Neuronal stem cell (in vitro differentiated cells): Measurements from ENCODE around the gene DEXI.

Experiments used
- DNase-seq: peaks from one replicate; pipeline ENCODE4 v3.0.0-alpha.2; 2013; ENCODE audit warnings: low spot score
- H2AFZ ChIP-seq: one replicate; pipeline ENCODE4 v1.6.1; 2013; ENCODE audit warnings: mild to moderate bottlenecking, low read length, inconsistent platforms
- H2AK5ac ChIP-seq: 2 replicates; pipeline ENCODE4 v1.6.1; 2013; ENCODE audit warnings: low read depth, mild to moderate bottlenecking, inconsistent platforms, low read length, moderate library complexity, mixed read lengths
- H2BK120ac ChIP-seq: 2 replicates; pipeline ENCODE4 v1.6.1; 2013; ENCODE audit warnings: low read depth, mild to moderate bottlenecking, inconsistent platforms, low read length, moderate library complexity, mixed read lengths
- H2BK12ac ChIP-seq: one replicate; pipeline ENCODE4 v1.6.1; 2013; ENCODE audit warnings: low read length, inconsistent platforms
- H2BK15ac ChIP-seq: 2 replicates; pipeline ENCODE4 v1.6.1; 2013; ENCODE audit warnings: mild to moderate bottlenecking, low read length, inconsistent platforms, mixed read lengths
- H2BK5ac ChIP-seq: one replicate; pipeline ENCODE4 v1.6.1; 2013; ENCODE audit warnings: inconsistent platforms, mild to moderate bottlenecking, low read length, moderate library complexity
- H3K14ac ChIP-seq: one replicate; pipeline ENCODE4 v1.6.1; 2013; ENCODE audit warnings: low read length, inconsistent platforms
- H3K18ac ChIP-seq: 2 replicates; pipeline ENCODE4 v1.6.1; 2013; ENCODE audit warnings: low read length, inconsistent platforms
- H3K23ac ChIP-seq: 2 replicates; pipeline ENCODE4 v1.6.1; 2013; ENCODE audit warnings: low read depth, mild to moderate bottlenecking, mixed read lengths, low read length, inconsistent platforms; ENCODE audit not compliant: poor library complexity
- H3K27ac ChIP-seq: replicated peaks from 3 replicates; pipeline ENCODE4 v1.5.1; 2013; ENCODE audit warnings: low read length, inconsistent platforms
- H3K27me3 ChIP-seq, 3 experiments: 2 replicates each; pipeline ENCODE4 v1.6.1; 2013; ENCODE audit warnings: low read length in 3 of 3, mild to moderate bottlenecking in 2 of 3, inconsistent platforms in 1 of 3, low read depth in 1 of 3, mixed read lengths in 1 of 3, moderate library complexity in 1 of 3; ENCODE audit not compliant: control insufficient read depth in 3 of 3, insufficient read depth in 3 of 3
- H3K36me3 ChIP-seq, 2 donors: replicated peaks in 1 of 2; 2 replicates each; pipeline ENCODE4 v1.6.1; 2013; ENCODE audit warnings: low read length in 2 of 2; ENCODE audit not compliant: control insufficient read depth in 2 of 2, insufficient read depth in 2 of 2
- H3K4ac ChIP-seq: 2 replicates; pipeline ENCODE4 v1.6.1; 2013; ENCODE audit warnings: inconsistent platforms, mild to moderate bottlenecking, low read length, moderate library complexity
- H3K4me1 ChIP-seq, 2 donors: 1 replicate in 1 of 2; 2 replicates in 1 of 2; pipeline ENCODE4 v1.6.1; 2013; ENCODE audit warnings: low read length in 2 of 2, low read depth in 1 of 2; ENCODE audit not compliant: control insufficient read depth in 2 of 2, insufficient read depth in 1 of 2
- H3K4me2 ChIP-seq: one replicate; pipeline ENCODE4 v1.6.1; 2013; ENCODE audit warnings: mild to moderate bottlenecking, low read length, inconsistent platforms; ENCODE audit not compliant: insufficient read depth, poor library complexity, severe bottlenecking
- H3K4me3 ChIP-seq, 2 donors: 2 replicates each; pipeline ENCODE4 v1.5.1; 2013; ENCODE audit warnings: low read length in 2 of 2, mild to moderate bottlenecking in 2 of 2, inconsistent platforms in 1 of 2, moderate library complexity in 1 of 2
- H3K79me1 ChIP-seq: one replicate; pipeline ENCODE4 v1.6.1; 2013; ENCODE audit warnings: low read depth, mild to moderate bottlenecking, inconsistent platforms, low read length, moderate library complexity
- H3K9ac ChIP-seq: one replicate; pipeline ENCODE4 v1.6.1; 2013; ENCODE audit warnings: mild to moderate bottlenecking, low read depth, low read length, inconsistent platforms; ENCODE audit not compliant: poor library complexity
- H3K9me3 ChIP-seq, 2 donors: replicated peaks in 1 of 2; 2 replicates each; pipeline versions ENCODE3 to v1.6.1; 2013; ENCODE audit warnings: low read length in 2 of 2, mild to moderate bottlenecking in 2 of 2, inconsistent platforms in 1 of 2, low read depth in 1 of 2, mixed read lengths in 1 of 2, moderate library complexity in 1 of 2; ENCODE audit not compliant: control insufficient read depth in 2 of 2, insufficient read depth in 1 of 2
- H4K8ac ChIP-seq: one replicate; pipeline ENCODE4 v1.6.1; 2013; ENCODE audit warnings: low read depth, mild to moderate bottlenecking, inconsistent platforms, low read length, moderate library complexity
- H4K91ac ChIP-seq: one replicate; pipeline ENCODE4 v1.6.1; 2013; ENCODE audit warnings: low read length, low read depth, mild to moderate bottlenecking, inconsistent platforms; ENCODE audit not compliant: poor library complexity
- WGBS, 2 donors: extraction: QIAGEN DNeasy Blood & Tissue Kit; methylation state at CpG; one replicate each; pipeline ENCODE4 v1.1.7; 2013; ENCODE audit warnings: missing lambda C conversion rate in 2 of 2, mixed read lengths in 1 of 2; ENCODE audit not compliant: insufficient read length in 2 of 2, insufficient replicate concordance in 1 of 2; ENCODE audit errors: extremely low coverage in 2 of 2; 5-methylcytosine and 5-hydroxymethylcytosine counted together

Gene DEXI

DNA sequence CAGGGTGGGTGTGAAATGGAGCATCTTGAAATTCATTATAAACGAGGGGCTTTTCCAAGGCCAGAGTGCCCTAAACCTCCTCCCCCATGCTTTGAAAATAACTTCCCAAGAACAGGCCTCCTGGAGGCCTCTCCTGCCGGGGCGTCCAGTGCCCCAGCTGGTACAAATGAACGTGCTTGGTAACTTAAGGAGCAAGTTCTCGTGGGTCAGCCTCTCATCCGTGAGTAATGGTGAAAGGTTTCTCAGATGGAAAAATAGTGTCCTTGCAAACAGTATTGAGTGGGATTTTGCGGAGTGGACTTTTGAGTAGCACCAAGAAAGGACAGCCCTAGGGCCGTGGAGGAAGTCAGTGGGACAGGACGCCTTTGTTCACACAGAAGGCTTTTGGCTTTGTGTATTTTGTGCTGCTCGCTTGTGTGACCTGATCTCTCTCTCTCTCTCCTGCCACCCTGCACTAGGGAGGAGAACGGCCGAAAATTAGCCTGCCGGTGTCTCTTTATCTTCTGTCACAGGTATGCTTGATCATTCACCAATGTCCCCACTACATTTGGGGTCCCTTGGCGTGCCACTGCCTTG is 36.7 kb upstream of the DEXI start:
- Histone ChIP-seq H3K4ac (no peak overlapping the region), H4K91ac (no peak overlapping the region), H2BK5ac (no peak overlapping the region), H3K9me3 (no peaks in the 10 kb centered on the region), H2AK5ac (peak overlapping the region; percentile 31), H2AFZ (no peak overlapping the region), H3K27ac (no peak overlapping the region), H2BK15ac (no peak overlapping the region), H3K18ac (no peak overlapping the region), H3K27me3 (no peaks in the 10 kb centered on the region), H3K79me1 (no peaks in the 10 kb centered on the region), H3K4me3 (no peak overlapping the region), H2BK120ac (no peak overlapping the region), H2BK12ac (no peak overlapping the region), H4K8ac (no peak overlapping the region), H3K4me1 (peaks cover 24 to 28% of the 10 kb centered on the region in 2 donors), H3K23ac (no peak overlapping the region), H3K36me3 (peaks cover 1 to 45% of the 10 kb centered on the region in 2 donors), H3K4me2 (no peak overlapping the region), H3K14ac (no peak overlapping the region), H3K9ac (no peak overlapping the region)
- no peak for DNase-seq
- no CpG with 5 or more reads among the region's 14 CpGs for WGBS, 2 donors

DNA sequence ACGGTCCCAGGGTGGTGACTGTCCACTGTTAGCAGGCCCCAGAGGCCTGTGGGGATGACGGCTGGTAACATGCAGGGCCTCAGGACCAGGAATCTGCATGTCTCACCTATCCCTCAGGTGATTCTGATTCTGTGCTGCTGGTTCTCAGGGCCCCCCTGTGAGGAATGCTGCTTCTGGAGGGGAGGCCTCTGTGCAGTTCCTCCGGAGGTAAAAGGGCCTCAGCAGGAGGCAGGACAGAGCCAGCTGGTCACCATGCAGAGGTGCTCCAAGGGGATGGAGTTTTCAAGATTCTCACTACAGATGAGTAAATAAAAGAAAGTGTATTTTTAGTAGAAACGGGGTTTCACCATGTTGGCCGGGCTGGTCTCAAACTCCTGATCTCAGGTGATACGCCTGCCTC is 35.9 kb upstream of the DEXI start:
- Histone ChIP-seq H3K27me3 (no peaks in the 10 kb centered on the region), H3K18ac (peak overlapping the region; percentile 48), H2BK5ac (no peak overlapping the region), H2BK120ac (no peak overlapping the region), H2BK12ac (no peak overlapping the region), H3K9me3 (no peaks in the 10 kb centered on the region), H4K91ac (no peak overlapping the region), H3K27ac (no peak overlapping the region), H3K23ac (no peak overlapping the region), H3K4me3 (no peak overlapping the region), H3K36me3 (peaks cover 1 to 43% of the 10 kb centered on the region in 2 donors), H2AK5ac (no peak overlapping the region), H3K4me1 (peaks cover 22 to 27% of the 10 kb centered on the region in 2 donors), H2AFZ (no peak overlapping the region), H4K8ac (no peak overlapping the region), H3K4me2 (no peak overlapping the region), H3K4ac (no peak overlapping the region), H3K79me1 (no peaks in the 10 kb centered on the region), H3K14ac (no peak overlapping the region), H2BK15ac (peak overlapping the region; percentile 45), H3K9ac (peak overlapping the region; percentile 10)
- no CpG with 5 or more reads among the region's 6 CpGs for WGBS, 2 donors
- no peak for DNase-seq

DNA sequence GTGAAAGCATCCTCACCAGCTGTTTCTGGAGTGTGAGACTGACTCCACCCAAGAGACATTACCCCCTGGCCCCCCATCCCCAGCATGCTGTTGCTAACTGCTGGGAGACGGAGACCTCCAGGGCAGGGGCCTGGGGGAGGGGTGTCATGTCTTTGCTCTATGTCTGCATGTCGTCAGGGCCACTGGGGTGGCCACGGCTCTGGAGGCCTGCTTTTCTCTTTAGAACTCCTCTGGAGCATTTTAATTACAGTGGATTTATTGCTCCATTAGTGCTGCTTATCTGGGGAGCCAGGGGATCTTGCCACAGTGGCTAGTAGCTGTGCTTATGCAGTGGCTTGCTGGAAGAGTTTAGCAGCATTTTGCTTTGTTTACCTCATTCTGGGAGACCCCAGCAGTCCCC is 34.4 kb upstream of the DEXI start:
- Histone ChIP-seq H3K79me1 (no peaks in the 10 kb centered on the region), H2AFZ (no peak overlapping the region), H2BK15ac (no peak overlapping the region), H3K4me1 (peaks cover 18 to 35% of the 10 kb centered on the region in 2 donors), H3K18ac (no peak overlapping the region), H3K4me3 (no peak overlapping the region), H4K91ac (no peak overlapping the region), H3K4me2 (no peak overlapping the region), H3K23ac (no peak overlapping the region), H4K8ac (no peak overlapping the region), H3K36me3 (peaks cover 1 to 46% of the 10 kb centered on the region in 2 donors), H2AK5ac (no peak overlapping the region), H3K9ac (no peak overlapping the region), H3K4ac (no peak overlapping the region), H3K14ac (no peak overlapping the region), H3K27me3 (no peaks in the 10 kb centered on the region), H2BK12ac (no peak overlapping the region), H3K9me3 (no peaks in the 10 kb centered on the region), H3K27ac (no peak overlapping the region), H2BK120ac (no peak overlapping the region), H2BK5ac (no peak overlapping the region)
- no CpG with 5 or more reads among the region's 3 CpGs for WGBS, 2 donors
- DNase-seq = no peak

DNA sequence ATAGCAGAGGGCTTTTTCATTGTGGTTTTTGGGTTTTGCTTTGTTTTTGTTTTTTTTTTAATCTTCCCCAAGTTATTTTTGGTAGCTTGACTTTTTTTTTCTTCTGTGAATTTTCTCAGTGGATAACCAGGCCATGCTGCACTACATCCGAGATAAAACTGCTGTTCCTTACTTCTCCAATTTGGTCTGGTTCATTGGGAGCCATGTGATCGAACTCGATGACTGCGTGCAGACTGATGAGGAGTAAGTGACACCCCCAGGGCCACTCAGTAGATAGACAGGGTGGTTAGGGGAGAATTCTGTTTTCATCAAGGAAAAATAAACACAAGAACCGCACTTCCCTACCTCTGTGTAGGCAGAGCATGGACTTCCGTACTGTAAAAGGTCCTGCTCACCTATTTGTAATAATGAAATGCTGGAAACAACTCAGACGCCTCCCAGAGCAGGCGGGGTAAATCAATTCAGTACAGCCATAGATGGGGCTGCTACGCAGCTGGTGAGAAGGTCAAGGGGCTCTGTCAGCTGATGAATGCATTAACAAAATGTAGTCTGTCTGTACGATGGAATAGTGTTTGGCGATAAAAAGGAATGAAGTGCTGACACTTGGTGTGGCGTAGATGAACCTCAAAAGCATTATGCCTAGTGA is 30.7 kb upstream of the DEXI start:
- Histone ChIP-seq H2AK5ac (no peak overlapping the region), H3K27me3 (no peaks in the 10 kb centered on the region), H3K18ac (no peak overlapping the region), H3K4me3 (no peak overlapping the region), H4K8ac (no peak overlapping the region), H3K4ac (no peak overlapping the region), H2BK12ac (no peak overlapping the region), H3K36me3 (peaks cover 3 to 47% of the 10 kb centered on the region in 2 donors), H3K9me3 (no peaks in the 10 kb centered on the region), H3K23ac (no peak overlapping the region), H3K27ac (no peak overlapping the region), H2AFZ (no peak overlapping the region), H2BK120ac (no peak overlapping the region), H3K79me1 (no peaks in the 10 kb centered on the region), H3K4me1 (peaks cover 4 to 21% of the 10 kb centered on the region in 2 donors), H3K9ac (no peak overlapping the region), H2BK5ac (no peak overlapping the region), H2BK15ac (no peak overlapping the region), H4K91ac (no peak overlapping the region), H3K14ac (no peak overlapping the region), H3K4me2 (no peak overlapping the region)
- no peak for DNase-seq
- WGBS, 2 donors = no CpG with 5 or more reads among the region's 12 CpGs
